Esophagus (tissue), 2 donors: Measurements from ENCODE around the gene TRIM49C. TPM values are rescaled to one million over a fixed set of nuclear protein-coding genes. Genes with fewer than 3 reads are reported as not detected.
"Not testable (repeated sequence)": the region's sequence is repeated elsewhere in the genome, so short reads cannot be mapped to it uniquely, and the experiment has no call there.

Experiments used
- H3K27ac ChIP-seq, 2 donors: one replicate each; pipeline ENCODE4 v1.5.1; 2013; ENCODE audit warnings: low read depth in 2 of 2, mild to moderate bottlenecking in 2 of 2, inconsistent platforms in 1 of 2, low read length in 1 of 2, moderate library complexity in 1 of 2
- H3K27me3 ChIP-seq, 2 donors: one replicate each; pipeline ENCODE4 v1.6.1; 2013; ENCODE audit warnings: low read length in 2 of 2, control low read depth in 1 of 2, mild to moderate bottlenecking in 1 of 2; ENCODE audit not compliant: insufficient read depth in 2 of 2, control insufficient read depth in 1 of 2
- H3K36me3 ChIP-seq, 2 donors: one replicate each; pipeline ENCODE4 v1.6.1; 2013; ENCODE audit warnings: low read length in 1 of 2; ENCODE audit not compliant: control insufficient read depth in 2 of 2, insufficient read depth in 2 of 2
- H3K4me1 ChIP-seq, 2 donors: one replicate each; pipeline ENCODE4 v1.6.1; 2013; ENCODE audit warnings: low read length in 1 of 2; ENCODE audit not compliant: control insufficient read depth in 2 of 2, insufficient read depth in 2 of 2
- H3K4me3 ChIP-seq, 2 donors: one replicate each; pipeline ENCODE4 v1.5.1; 2013; ENCODE audit warnings: low read length in 2 of 2, mild to moderate bottlenecking in 2 of 2, low read depth in 1 of 2, moderate library complexity in 1 of 2
- H3K9me3 ChIP-seq, 2 donors: one replicate each; pipeline ENCODE4 v1.6.1; 2013; ENCODE audit warnings: mild to moderate bottlenecking in 2 of 2, low read depth in 1 of 2, low read length in 1 of 2, moderate library complexity in 1 of 2; ENCODE audit not compliant: control insufficient read depth in 2 of 2, insufficient read depth in 1 of 2
- WGBS, 2 donors: extraction: QIAGEN DNeasy Blood & Tissue Kit; methylation state at CpG; one replicate each; pipeline ENCODE4 v1.1.7; 2013; 5-methylcytosine and 5-hydroxymethylcytosine counted together
- polyA plus RNA-seq, 2 donors: library from polyadenylated mRNA; stranded (reverse); fragments of 200-250 nt; gene quantifications; one replicate each; pipeline ENCODE4 v1.2.3, GENCODE V29; 2013
- donor health status: healthy with polysubstance abuse.
- donor health status: Bipolar disorder and iron deficiency.

Gene TRIM49C
- polyA plus RNA-seq = not detected

DNA sequence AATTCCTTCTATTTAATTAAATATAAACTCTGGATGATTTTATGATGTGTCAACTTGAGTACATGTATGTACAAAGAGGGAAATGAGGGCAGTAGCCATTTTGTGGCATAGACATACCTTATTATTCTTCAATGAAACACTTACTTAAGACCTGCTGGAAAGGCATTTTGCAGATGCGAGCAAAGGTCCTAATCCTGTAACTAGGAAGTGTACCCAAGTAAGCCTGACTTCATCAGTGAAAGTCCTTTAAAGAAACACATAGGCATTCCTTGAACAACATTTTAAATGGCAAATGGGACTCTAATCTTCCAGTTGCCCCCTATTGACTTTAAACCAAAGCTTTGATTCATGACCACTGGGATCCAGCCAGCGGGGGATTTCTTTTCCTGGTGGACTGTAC, at the start of gene TRIM49C:
Gene TRIM49C (plus strand): TSS at position 301 of the 400 bp plus-strand sequence. CDS start 4,106 bp downstream, outside the sequence.
- not testable (repeated sequence) for H3K27me3 ChIP-seq, H3K4me1 ChIP-seq, H3K27ac ChIP-seq, H3K36me3 ChIP-seq, H3K9me3 ChIP-seq, H3K4me3 ChIP-seq
- 86 to 94% methylated on average over 1 of the region's 2 CpGs for WGBS, 2 donors

GRCh38 chr11:90024184-90024583, 6.7 kb upstream of the TRIM49C start:
- H3K36me3 ChIP-seq, H3K27ac ChIP-seq, H3K27me3 ChIP-seq, H3K4me1 ChIP-seq, H3K9me3 ChIP-seq, H3K4me3 ChIP-seq: not testable (repeated sequence)
- WGBS, 2 donors = 81 to 94% methylated on average over 2 of the region's 3 CpGs

DNA sequence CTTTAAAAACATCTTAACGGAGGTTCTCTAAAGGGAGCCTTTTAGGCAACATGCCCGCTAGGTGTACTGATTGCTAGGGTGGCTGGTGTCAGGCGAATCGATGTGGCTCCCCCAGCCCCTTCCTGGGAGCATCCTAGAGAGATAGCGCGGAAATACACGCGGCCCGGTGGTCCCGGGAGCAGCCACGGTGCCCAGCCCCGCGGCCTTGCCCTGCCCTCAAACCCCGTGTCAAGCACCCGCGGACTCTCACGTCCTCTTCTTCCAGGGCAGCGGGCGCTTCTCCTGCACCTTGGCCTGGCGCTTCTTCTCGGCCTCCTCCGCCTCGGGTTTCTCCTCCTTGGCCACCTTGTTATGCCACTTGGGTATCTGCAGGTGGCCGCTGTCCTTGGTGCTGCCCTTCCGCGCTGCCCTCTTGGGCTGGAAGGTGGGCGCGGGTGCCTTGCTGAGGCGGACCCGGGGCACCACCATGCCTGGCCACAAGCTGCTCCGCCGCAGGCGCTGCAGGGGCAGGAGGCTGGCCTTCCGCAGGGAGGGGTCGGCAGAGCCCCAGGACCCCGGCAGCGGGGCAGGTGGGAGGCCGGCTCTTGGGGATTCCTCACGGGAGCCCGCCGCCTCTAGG, 20.8 kb downstream of the TRIM49C start:
- H3K9me3 ChIP-seq, H3K4me3 ChIP-seq, H3K36me3 ChIP-seq, H3K27ac ChIP-seq, H3K4me1 ChIP-seq, H3K27me3 ChIP-seq: not testable (repeated sequence)
- 42 to 45% methylated on average over 9 to 24 of the region's 41 CpGs for WGBS, 2 donors

DNA sequence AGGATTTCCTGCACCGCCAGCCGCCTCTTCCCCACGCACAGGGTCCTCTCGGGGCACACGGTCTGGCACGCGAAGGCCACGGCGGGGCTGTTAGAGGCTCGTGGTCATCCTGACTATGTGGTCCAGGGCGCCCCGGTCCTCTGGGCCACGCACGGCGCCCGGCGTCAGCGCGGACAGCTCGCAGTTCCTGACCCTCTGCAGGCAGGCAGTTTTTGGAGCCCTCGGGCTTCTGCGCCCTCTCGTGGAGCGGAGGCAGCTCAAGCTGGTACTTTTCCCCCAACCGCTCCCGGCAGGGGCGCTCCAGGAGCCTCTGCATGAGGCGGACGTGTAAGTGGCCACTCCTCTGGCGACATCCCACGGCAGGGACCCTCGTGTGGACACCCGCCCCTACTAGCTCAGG, 21.4 kb downstream of the TRIM49C start:
- not testable (repeated sequence) for H3K9me3 ChIP-seq, H3K4me1 ChIP-seq, H3K27me3 ChIP-seq, H3K4me3 ChIP-seq, H3K27ac ChIP-seq, H3K36me3 ChIP-seq
- WGBS, 2 donors = 10 to 14% methylated on average over 8 to 15 of the region's 33 CpGs

- not testable (repeated sequence) for H3K27ac ChIP-seq, H3K9me3 ChIP-seq, H3K4me1 ChIP-seq, H3K4me3 ChIP-seq, H3K27me3 ChIP-seq, H3K36me3 ChIP-seq
- whole genome bisulfite sequencing, 2 donors = 21 to 37% methylated on average over 5 to 16 of the region's 28 CpGs
These were observed 22.6 kb downstream of the TRIM49C start for GRCh38 chr11:90053545-90053944.

- not testable (repeated sequence) for H3K4me1 ChIP-seq, H3K9me3 ChIP-seq, H3K4me3 ChIP-seq, H3K27me3 ChIP-seq, H3K27ac ChIP-seq, H3K36me3 ChIP-seq
- 75% methylated on average over 2 of the region's 3 CpGs; no CpG with 5 or more reads in 1 of the 2 donors for WGBS, 2 donors
These were observed 54.7 kb downstream of the TRIM49C start, which contains the start of gene UBTFL1 for GRCh38 chr11:90085650-90086049. Gene UBTFL1, plus strand, starts transcription at chr11:90085950. Its CDS starts 0 bp downstream, at chr11:90085950.

- H3K27ac ChIP-seq, H3K9me3 ChIP-seq, H3K4me1 ChIP-seq, H3K4me3 ChIP-seq, H3K27me3 ChIP-seq, H3K36me3 ChIP-seq: not testable (repeated sequence)
- 31 to 65% methylated on average over 2 of the region's 2 CpGs for WGBS, 2 donors
These were observed 57.8 kb downstream of the TRIM49C start for GRCh38 chr11:90088731-90089130.

Other genes starting within 250 kb of the TRIM49C start
- gene TRIM49, start 222.5 kb upstream of the TRIM49C start, polyA plus RNA-seq = not detected
- not detected for gene TRIM64B, start 152.6 kb upstream of the TRIM49C start, polyA plus RNA-seq
- gene TRIM49D1, start 108.9 kb upstream of the TRIM49C start, polyA plus RNA-seq = not detected
- not detected for gene TRIM49D2, start 107.0 kb upstream of the TRIM49C start, polyA plus RNA-seq
- gene TRIM64, start 65.1 kb upstream of the TRIM49C start, polyA plus RNA-seq = not detected
- not detected for gene UBTFL1, start 54.8 kb downstream of the TRIM49C start, polyA plus RNA-seq
- under 1 TPM; 0.15 to 0.59 TPM for gene NAALAD2, start 103.6 kb downstream of the TRIM49C start, polyA plus RNA-seq
- 10 to 100 TPM; 14.0 to 24.0 TPM for gene CHORDC1, start 191.9 kb downstream of the TRIM49C start, polyA plus RNA-seq